Activated naive CD8-positive, alpha-beta T cell treated with anti-CD3 and anti-CD28 coated beads for 36 hours (primary cell): ENCODE data around the gene ENHO. TPM values are rescaled to one million over a fixed set of nuclear protein-coding genes. Genes with fewer than 3 reads are reported as not detected.

Experiments
- DNase-seq: peaks from one replicate; pipeline ENCODE4 v3.0.0; 2021
- H3K27ac Mint-ChIP-seq: one replicate; pipeline ENCODE4 v1.8.0; 2022; ENCODE audit warnings: mild to moderate bottlenecking, moderate library complexity, mixed read lengths
- H3K27me3 Mint-ChIP-seq: one replicate; pipeline ENCODE4 v1.8.0; 2022; ENCODE audit warnings: mild to moderate bottlenecking, mixed read lengths
- H3K36me3 Mint-ChIP-seq: one replicate; pipeline ENCODE4 v1.8.0; 2021; ENCODE audit warnings: mild to moderate bottlenecking, mixed read lengths
- H3K4me1 Mint-ChIP-seq: one replicate; pipeline ENCODE4 v1.8.0; 2021; ENCODE audit warnings: mixed read lengths
- H3K4me3 Mint-ChIP-seq: one replicate; pipeline ENCODE4 v1.8.0; 2022; ENCODE audit warnings: mild to moderate bottlenecking, moderate library complexity, mixed read lengths
- H3K9me3 Mint-ChIP-seq: one replicate; pipeline ENCODE4 v1.8.0; 2022; ENCODE audit warnings: mixed read lengths
- total RNA-seq, 2 experiments: library from RNA; stranded (reverse); gene quantifications; one replicate each; pipeline ENCODE4 v1.2.3, GENCODE V29; 2021

Gene ENHO
- under 1 TPM in 1 of 2 experiments, not detected in 1; 0.27 TPM for total RNA-seq

DNA sequence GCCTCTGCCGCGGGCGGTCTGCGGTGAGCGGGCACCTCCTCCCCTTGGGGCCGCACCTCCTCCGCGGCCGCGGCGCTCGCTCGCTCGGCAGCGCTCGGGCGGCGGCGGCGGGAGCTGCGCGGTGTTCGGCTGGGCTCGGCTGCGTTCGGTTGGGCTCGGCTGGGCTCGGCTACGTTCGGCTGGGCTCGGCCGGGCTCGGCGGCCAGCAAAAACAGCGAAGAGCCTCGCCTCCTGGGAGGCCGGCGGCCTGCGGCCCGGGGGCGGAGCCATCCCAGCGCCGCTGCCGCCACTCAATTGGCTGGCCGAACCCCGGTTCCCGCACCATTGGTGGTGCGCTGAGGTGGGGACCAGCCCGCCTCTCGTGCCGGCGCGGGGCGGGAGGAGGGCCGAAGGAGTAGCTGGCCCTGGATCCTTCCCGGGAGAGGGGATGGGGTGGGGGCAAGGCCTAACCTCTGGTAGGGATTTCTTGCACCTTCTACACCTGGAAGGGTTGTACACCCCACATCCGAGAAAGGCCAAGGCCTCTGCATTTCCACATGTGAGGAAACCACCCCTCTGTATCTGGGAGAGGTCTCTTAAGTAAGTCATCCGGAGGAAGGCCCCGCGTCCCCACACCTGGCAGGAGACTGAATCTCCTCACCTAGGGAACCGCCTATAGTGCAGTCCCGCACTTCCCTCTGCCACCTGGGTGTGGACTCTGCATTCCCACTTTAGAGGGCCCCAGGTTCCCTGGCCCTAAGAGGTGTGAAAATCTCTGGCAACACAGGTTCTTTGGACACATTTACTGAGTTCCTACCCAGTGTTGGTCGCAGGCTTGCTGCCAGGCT is at the start of gene ENHO:
Gene ENHO, minus strand, starts transcription at position 20 of the 827 bp plus-strand sequence. CDS start 1,295 bp downstream, outside the sequence.
- Mint-ChIP-seq H3K27me3 (peaks cover 30% of the 10 kb centered on the region), H3K4me3 (peak within 1 kb of the TSS; percentile 36), H3K9me3 (no peaks in the 10 kb centered on the region), H3K27ac (no peak within 1 kb of the TSS), H3K4me1 (peaks cover 19% of the 10 kb centered on the region), H3K36me3 (no peaks in the 10 kb centered on the region)
- DNase-seq, result peak; percentile 93

DNA sequence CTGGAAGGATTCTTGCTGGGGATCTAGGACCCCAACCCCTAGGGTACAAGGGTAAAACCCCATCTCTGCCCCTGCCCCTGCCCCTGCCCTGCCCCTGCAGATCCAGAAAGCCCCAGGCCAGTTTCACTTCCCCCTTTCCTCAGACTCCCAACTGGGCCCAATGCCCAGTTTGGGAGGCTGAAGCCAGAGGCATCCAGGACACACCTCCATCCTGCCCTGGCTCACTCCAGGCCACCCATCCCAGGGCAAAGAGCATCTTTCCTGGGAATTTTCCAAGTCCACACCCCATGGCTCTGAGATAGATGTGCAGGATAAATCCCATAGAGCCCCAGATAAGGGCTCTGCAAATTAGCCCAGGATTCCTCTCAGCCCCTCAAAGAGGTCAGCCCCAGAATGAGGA is 49.3 kb upstream of the ENHO start:
- H3K27ac Mint-ChIP-seq, result no peak overlapping the region

DNA sequence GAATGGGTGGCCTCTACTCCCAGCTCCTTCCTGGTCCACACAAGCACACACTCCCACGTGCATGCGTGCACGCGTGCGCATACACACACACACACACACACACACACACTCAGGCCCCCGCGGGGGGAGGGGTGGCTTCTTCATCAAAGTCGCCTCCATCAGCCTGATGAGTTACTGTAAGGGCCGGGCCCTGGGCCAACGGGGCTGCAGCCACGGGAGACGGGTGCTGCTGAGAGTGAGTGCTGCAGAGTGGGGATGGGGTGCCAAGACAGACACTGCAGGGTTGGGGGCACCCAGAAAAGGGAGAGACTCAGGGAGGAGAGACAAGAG is 48.7 kb upstream of the ENHO start:
- H3K27me3 Mint-ChIP-seq, result peaks cover 28% of the 10 kb centered on the region
- no peak overlapping the region for H3K27ac Mint-ChIP-seq
- H3K36me3 Mint-ChIP-seq, result no peaks in the 10 kb centered on the region
- H3K4me3 Mint-ChIP-seq, result no peak overlapping the region
- no peaks in the 10 kb centered on the region for H3K9me3 Mint-ChIP-seq
- H3K4me1 Mint-ChIP-seq, result no peaks in the 10 kb centered on the region
- no peak for DNase-seq

More for the DNA sequence above, 49.3 kb upstream of the ENHO start:
- H3K9me3 Mint-ChIP-seq, result no peaks in the 10 kb centered on the region
- peaks cover 28% of the 10 kb centered on the region for H3K27me3 Mint-ChIP-seq
- no peak overlapping the region for H3K4me3 Mint-ChIP-seq
- H3K4me1 Mint-ChIP-seq, result no peaks in the 10 kb centered on the region
- DNase-seq, result no peak
- H3K36me3 Mint-ChIP-seq, result no peaks in the 10 kb centered on the region

DNA sequence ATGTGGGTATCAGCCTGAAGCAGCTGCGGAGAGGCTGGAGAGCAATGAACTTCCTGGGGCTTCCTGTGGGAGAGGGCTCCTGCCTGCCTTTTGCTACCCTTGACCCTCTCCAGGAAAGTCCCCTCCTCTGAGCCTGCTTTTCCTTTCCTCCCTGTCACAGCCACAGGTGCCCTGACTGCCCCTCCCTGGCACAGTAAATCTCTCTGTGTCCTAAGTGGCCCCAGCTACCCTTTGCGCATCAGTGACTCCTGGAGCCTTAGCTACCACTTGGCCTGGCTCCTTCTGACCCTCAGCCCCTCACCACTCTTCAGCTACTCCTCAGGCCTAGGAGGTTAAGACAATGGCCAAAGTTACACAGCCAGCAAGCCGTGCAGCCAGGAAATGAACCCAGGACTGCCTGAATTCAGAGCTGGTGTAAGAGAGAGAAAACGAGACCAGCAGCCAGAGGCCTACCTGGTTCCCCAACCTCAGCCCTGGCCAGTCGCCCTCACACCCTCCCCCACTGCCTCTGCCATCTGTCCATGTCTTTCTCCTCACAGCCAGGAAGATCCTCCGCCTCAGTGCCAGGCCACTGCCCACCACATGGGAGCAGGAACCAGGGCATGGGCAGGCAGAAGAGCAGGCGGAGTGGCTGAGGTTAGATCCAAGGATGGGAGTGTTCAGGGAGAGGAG is 48.2 kb upstream of the ENHO start:
- Mint-ChIP-seq H3K4me1 (no peaks in the 10 kb centered on the region), H3K27ac (no peak overlapping the region), H3K4me3 (no peak overlapping the region), H3K27me3 (peaks cover 23% of the 10 kb centered on the region), H3K9me3 (no peaks in the 10 kb centered on the region), H3K36me3 (no peaks in the 10 kb centered on the region)
- no peak for DNase-seq

DNA sequence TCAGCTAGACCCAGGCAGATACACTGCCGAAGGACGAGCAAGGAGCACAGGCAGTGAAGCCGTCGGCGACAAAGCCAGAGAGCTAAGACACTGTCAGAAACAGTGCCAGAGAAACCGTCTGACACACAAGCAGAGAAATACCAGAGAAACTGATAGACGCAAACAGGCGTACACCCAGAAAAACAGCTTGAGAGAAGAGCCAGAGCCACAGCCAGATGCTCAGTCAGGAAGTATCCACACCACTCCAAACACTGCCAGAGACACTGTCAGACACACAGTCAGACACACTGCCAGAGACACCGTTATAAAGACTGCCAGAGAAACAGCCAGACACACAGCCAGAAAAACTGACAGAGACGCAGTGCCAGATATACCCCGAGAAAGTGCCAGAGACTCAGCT is 47.6 kb upstream of the ENHO start:
- Mint-ChIP-seq H3K27me3 (peaks cover 23% of the 10 kb centered on the region), H3K4me3 (no peak overlapping the region), H3K4me1 (no peaks in the 10 kb centered on the region), H3K36me3 (no peaks in the 10 kb centered on the region), H3K9me3 (no peaks in the 10 kb centered on the region), H3K27ac (no peak overlapping the region)
- DNase-seq, result no peak

DNA sequence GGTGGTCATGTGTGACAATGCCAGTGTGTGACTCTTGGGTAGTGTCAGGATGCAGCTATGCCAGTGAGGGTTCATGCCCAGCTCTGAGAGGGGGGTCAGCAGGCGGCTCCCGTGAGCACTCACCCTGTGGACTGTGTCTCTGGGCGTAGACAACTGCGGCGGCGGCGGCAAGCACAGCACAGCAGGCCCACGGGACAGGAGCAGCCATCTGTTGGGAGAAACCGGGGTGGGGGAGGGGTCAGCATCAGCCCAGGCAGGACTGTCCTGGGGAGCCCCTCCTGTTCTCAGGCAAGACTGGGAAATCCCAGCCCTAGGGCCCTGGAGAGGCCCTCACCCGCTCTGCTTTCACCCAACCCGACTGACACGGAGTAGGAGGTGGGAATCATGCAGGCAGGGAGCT is 46.0 kb upstream of the ENHO start:
- DNase-seq, result no peak
- Mint-ChIP-seq H3K27ac (no peak overlapping the region), H3K36me3 (no peaks in the 10 kb centered on the region), H3K27me3 (peaks cover 24% of the 10 kb centered on the region), H3K9me3 (no peaks in the 10 kb centered on the region), H3K4me3 (no peak overlapping the region), H3K4me1 (no peaks in the 10 kb centered on the region)

DNA sequence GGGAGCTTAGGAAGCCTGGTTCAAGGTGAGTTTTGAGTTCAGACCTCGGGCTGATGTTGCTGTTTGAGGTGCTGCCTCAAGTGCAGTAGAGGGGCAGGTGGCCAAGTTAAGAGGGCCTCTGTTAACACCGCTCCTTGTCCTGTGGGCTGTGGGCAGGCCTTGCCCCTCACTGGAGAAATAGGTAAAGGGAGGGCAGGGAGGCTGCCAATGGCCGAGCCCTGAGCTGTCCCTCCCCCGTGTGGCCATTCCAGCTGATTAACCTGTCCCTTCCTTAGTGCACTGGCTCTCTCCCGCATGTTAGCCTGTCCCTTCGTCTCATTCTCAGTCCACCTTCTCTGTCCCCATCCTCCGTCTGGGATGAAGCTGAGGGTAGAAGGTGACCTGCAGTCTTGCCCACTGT is 45.3 kb upstream of the ENHO start:
- no peak overlapping the region for H3K27ac Mint-ChIP-seq

DNA sequence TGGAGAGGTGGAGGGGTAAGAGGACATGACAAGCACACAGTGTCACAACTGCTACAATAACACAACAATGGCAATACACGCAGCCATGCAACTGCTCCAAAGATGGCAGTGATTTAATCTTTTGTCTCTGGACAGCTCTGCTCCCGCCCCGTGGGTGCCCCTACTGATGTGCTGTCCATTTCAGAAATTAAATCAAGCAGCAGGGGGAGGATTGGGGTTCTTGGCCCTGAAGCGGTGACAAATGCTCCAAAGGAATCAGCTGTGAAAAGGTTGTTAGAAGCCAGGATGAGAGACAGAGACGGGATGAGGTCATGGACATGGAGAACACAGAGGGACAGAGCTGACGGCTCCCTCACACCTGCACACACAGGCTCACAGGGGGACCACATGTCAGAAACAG is 44.2 kb upstream of the ENHO start:
- DNase-seq, result no peak
- H3K9me3 Mint-ChIP-seq, result no peaks in the 10 kb centered on the region
- no peak overlapping the region for H3K4me3 Mint-ChIP-seq

More for the DNA sequence above, 45.3 kb upstream of the ENHO start:
- no peak overlapping the region for H3K4me3 Mint-ChIP-seq
- peaks cover 20% of the 10 kb centered on the region for H3K27me3 Mint-ChIP-seq
- no peaks in the 10 kb centered on the region for H3K4me1 Mint-ChIP-seq
- no peaks in the 10 kb centered on the region for H3K36me3 Mint-ChIP-seq
- no peaks in the 10 kb centered on the region for H3K9me3 Mint-ChIP-seq
- no peak for DNase-seq

DNA sequence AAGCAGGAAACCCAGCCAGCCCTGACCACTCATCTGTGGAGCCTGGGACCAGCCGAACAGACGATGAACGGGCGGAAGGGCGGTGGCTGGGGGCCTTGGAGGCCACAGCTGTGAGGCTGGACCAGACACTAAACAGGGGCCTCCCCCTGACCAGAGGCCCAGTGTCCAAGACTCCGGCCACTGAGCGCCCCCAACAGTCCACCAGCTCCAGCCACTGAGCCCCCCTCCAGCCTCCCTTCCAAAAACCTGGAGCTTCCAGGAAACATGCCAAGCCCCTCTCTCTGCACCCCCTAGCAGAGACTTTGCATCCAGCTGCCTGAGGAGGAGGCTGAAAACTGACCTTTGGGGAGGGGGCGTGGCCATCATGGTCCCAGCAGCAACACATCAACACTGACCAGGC is 43.5 kb upstream of the ENHO start:
- Mint-ChIP-seq H3K4me3 (no peak overlapping the region), H3K9me3 (no peaks in the 10 kb centered on the region), H3K36me3 (no peaks in the 10 kb centered on the region), H3K27me3 (peaks cover 20% of the 10 kb centered on the region), H3K27ac (no peak overlapping the region), H3K4me1 (no peaks in the 10 kb centered on the region)
- DNase-seq, result no peak

More for the DNA sequence above, 44.2 kb upstream of the ENHO start:
- no peaks in the 10 kb centered on the region for H3K4me1 Mint-ChIP-seq
- H3K27me3 Mint-ChIP-seq, result peaks cover 20% of the 10 kb centered on the region
- H3K27ac Mint-ChIP-seq, result no peak overlapping the region
- H3K36me3 Mint-ChIP-seq, result no peaks in the 10 kb centered on the region

DNA sequence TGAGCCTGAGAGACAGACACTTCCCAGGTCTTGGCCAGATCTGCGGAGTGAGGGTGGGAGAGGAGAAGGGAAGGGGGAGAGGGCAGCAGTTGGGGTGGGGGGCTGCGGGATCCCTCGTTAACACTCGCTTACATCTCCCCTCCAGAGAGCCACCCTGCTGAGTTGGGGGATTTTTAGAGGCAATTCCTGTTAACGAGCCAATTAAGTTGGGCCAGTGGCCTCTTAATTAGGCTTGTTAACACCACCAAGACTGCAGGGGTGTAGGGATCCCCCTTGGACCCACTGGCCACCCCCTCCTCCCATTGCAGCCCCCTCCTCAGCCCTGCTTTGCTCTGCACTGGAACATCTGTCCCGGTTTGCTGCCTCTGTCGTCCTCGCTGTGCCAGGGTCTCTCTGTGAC is 43.1 kb upstream of the ENHO start:
- no peak overlapping the region for H3K4me3 Mint-ChIP-seq
- peaks cover 20% of the 10 kb centered on the region for H3K27me3 Mint-ChIP-seq
- no peak overlapping the region for H3K27ac Mint-ChIP-seq
- H3K36me3 Mint-ChIP-seq, result no peaks in the 10 kb centered on the region
- H3K4me1 Mint-ChIP-seq, result no peaks in the 10 kb centered on the region
- no peaks in the 10 kb centered on the region for H3K9me3 Mint-ChIP-seq
- DNase-seq, result no peak

DNA sequence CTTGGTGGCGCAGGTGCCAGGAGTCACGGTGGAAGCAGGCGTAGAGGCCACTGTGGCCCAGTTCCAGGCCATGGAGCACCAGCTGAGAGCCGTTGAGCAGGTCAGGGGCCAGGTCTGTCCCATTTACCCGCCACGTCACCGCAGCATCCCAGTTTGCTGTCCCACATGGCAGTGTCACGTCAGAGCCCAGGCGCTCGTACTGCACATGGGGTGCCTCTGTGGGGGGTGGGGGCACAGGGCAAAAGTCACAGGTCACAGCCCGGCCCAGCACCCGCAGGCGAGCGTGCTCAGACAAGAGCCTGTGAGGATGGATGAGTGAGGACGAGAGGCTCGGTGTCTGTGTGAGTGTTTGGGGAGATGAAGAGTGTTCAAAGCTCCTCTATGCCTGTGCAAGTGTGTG is 41.8 kb upstream of the ENHO start:
- H3K36me3 Mint-ChIP-seq, result no peaks in the 10 kb centered on the region
- no peak for DNase-seq
- no peaks in the 10 kb centered on the region for H3K4me1 Mint-ChIP-seq
- no peak overlapping the region for H3K27ac Mint-ChIP-seq
- H3K27me3 Mint-ChIP-seq, result peaks cover 27% of the 10 kb centered on the region
- H3K9me3 Mint-ChIP-seq, result no peaks in the 10 kb centered on the region
- no peak overlapping the region for H3K4me3 Mint-ChIP-seq

DNA sequence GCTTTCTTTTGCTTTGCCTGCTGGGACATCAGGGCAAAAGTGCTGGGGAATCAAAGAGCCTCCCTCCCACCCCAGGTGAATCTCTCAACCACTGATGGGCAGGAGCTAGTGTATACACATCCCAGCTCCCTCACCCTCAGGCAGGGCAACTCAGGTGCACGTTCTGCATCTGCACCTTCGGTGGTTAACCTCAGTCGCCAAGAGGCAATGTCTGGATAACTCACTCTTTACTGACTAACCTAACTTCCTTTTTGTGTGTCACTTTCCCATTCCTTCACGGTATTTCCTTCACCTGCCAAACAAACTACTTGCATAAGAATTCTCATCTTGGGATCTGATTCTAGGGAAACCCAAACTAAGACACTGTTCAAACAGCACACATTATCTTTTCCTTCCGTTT is 40.5 kb upstream of the ENHO start:
- no peaks in the 10 kb centered on the region for H3K4me1 Mint-ChIP-seq
- H3K4me3 Mint-ChIP-seq, result no peak overlapping the region
- no peak for DNase-seq
- H3K27ac Mint-ChIP-seq, result no peak overlapping the region
- H3K36me3 Mint-ChIP-seq, result no peaks in the 10 kb centered on the region
- no peaks in the 10 kb centered on the region for H3K9me3 Mint-ChIP-seq
- peaks cover 33% of the 10 kb centered on the region for H3K27me3 Mint-ChIP-seq

DNA sequence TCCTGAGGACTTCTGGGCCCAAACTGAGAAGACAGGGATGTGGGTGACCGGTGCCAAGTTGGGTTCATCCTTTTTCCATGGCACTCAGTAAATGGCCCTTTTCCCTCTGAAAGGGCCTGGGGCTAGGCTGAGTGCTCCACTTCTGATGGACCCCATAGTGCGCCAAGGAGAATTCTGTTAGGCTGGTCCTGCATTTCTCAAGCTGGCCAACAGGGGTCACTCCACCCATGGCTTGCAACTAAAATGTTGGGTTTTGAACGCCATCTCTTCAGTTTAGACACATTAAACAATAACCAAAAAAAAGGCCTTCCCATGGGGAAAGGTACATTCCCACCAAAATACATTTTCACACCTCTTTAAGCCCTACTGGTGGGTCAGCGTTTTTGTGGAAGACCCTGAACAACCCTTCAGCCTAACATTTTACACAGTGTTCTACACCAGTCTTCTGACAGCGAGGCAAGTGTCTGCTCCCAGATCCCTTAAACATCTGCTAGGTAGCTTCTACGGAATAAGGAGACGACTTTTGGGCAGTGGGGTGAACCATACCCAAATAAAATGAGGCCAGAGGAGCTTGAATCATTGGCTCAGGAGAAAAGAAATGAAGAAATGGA is 39.5 kb upstream of the ENHO start:
- no peak overlapping the region for H3K4me3 Mint-ChIP-seq
- H3K4me1 Mint-ChIP-seq, result no peaks in the 10 kb centered on the region
- DNase-seq, result peak; percentile 17
- H3K27me3 Mint-ChIP-seq, result peaks cover 42% of the 10 kb centered on the region
- H3K9me3 Mint-ChIP-seq, result no peaks in the 10 kb centered on the region
- no peaks in the 10 kb centered on the region for H3K36me3 Mint-ChIP-seq
- H3K27ac Mint-ChIP-seq, result no peak overlapping the region

DNA sequence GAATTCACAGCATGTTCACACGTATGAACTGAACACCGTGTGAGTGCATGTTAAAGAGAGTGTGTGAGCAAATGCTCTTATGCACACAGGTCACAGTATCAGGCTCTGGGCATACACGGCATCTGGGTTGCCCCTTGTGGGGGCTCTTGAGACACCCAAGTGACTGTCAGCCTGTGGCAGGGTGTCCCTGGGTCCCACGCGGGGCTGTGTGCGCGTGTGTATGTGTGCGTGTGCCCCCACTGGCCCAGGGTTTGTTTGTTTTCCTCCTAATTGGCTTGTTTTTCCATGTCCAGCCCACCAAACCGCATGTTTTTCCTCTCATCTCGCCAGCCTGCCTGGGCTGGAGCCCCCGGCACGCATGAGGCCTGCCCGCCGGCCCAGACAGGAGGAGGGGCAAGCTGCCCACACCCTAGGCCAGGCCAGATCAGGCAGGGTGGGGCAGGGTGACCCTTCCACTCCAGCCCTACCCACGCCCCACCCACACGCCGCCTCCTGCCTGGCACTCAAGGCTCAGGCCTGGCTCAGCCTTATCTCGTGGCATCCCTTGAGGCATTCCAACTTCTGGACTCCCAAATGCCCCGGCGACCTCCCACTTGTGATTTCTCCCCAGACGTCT is 37.9 kb upstream of the ENHO start:
- no peak for DNase-seq
- Mint-ChIP-seq H3K36me3 (no peaks in the 10 kb centered on the region), H3K4me3 (no peak overlapping the region), H3K4me1 (no peaks in the 10 kb centered on the region), H3K9me3 (no peaks in the 10 kb centered on the region), H3K27me3 (peaks cover 37% of the 10 kb centered on the region), H3K27ac (no peak overlapping the region)
